Measurements from ENCODE around the gene NUP188. TPM values are rescaled to one million over a fixed set of nuclear protein-coding genes. Genes with fewer than 3 reads are reported as not detected.
"Not testable (repeated sequence)": the region's sequence is repeated elsewhere in the genome, so short reads cannot be mapped to it uniquely, and the experiment has no call there.

NUP188 gene
- total RNA-seq, 1 experiment from 2014 or later, result 47.3 TPM

- H3K4me3 Mint-ChIP-seq (ENCODE audit: unreplicated experiment), result no peak overlapping the region
- DNase-seq (ENCODE audit: unreplicated experiment), result no peak
- no peaks in the 10 kb centered on the region for H3K27me3 Mint-ChIP-seq (ENCODE audit: insufficient read depth, unreplicated experiment)
- no TSS peak for BruUV-seq (replicated peaks)
- no peaks in the 10 kb centered on the region for H3K9me3 Mint-ChIP-seq (ENCODE audit: unreplicated experiment)
- H3K36me3 Mint-ChIP-seq (ENCODE audit: insufficient read depth, unreplicated experiment), result no peaks in the 10 kb centered on the region
- ChIA-PET CTCF (interaction anchor here (0.6 kb wide), 2 partner anchors 34 to 797 kb away, joined by 3 to 4 read pairs; no protein-coding TSS in a partner anchor), POLR2A (no interaction called here)
- no peak for TF ChIP-seq CTCF (IDR thresholded peaks at IDR 0.05; ENCODE audit: unreplicated experiment)
- H3K4me1 Mint-ChIP-seq (ENCODE audit: insufficient read depth, unreplicated experiment), result no peaks in the 10 kb centered on the region
- H3K27ac Mint-ChIP-seq (ENCODE audit: low read depth, unreplicated experiment), result no peak overlapping the region
- intact Hi-C loops (cut with micrococcal nuclease), result no loop called here
These were observed 7.1 kb upstream of the NUP188 start for GRCh38 chr9:128940271-128940921.

GRCh38 chr9:128940946-128941755 lies 6.3 kb upstream of the NUP188 start:
- CTCF ChIA-PET, result interaction anchor here (5.5 kb wide), 1 partner anchor 13 kb away, joined by 32 read pairs; no protein-coding TSS in a partner anchor
- H3K4me1 Mint-ChIP-seq (ENCODE audit: insufficient read depth, unreplicated experiment), result peaks cover 5% of the 10 kb centered on the region
- no peak overlapping the region for H3K4me3 Mint-ChIP-seq (ENCODE audit: unreplicated experiment)
- no peaks in the 10 kb centered on the region for H3K9me3 Mint-ChIP-seq (ENCODE audit: unreplicated experiment)
- DNase-seq (ENCODE audit: unreplicated experiment), result no peak
- intact Hi-C loops (cut with micrococcal nuclease), result no loop called here
- no peaks in the 10 kb centered on the region for H3K27me3 Mint-ChIP-seq (ENCODE audit: insufficient read depth, unreplicated experiment)
- POLR2A ChIA-PET, result no interaction called here
- no TSS peak for BruUV-seq (replicated peaks)
- no peak for TF ChIP-seq CTCF (IDR thresholded peaks at IDR 0.05; ENCODE audit: unreplicated experiment)
- no peak overlapping the region for H3K27ac Mint-ChIP-seq (ENCODE audit: low read depth, unreplicated experiment)
- H3K36me3 Mint-ChIP-seq (ENCODE audit: insufficient read depth, unreplicated experiment), result no peaks in the 10 kb centered on the region

GRCh38 chr9:128943832-128944620 lies 3.5 kb upstream of the NUP188 start:
- ChIA-PET CTCF (interaction anchor here (5.5 kb wide), 1 partner anchor 16 kb away, joined by 32 read pairs; no protein-coding TSS in a partner anchor), POLR2A (no interaction called here)
- intact Hi-C loops (cut with micrococcal nuclease), result no loop called here
- DNase-seq (ENCODE audit: unreplicated experiment), result no peak
- no peak overlapping the region for H3K27ac Mint-ChIP-seq (ENCODE audit: low read depth, unreplicated experiment)
- H3K9me3 Mint-ChIP-seq (ENCODE audit: unreplicated experiment), result no peaks in the 10 kb centered on the region
- no TSS peak for BruUV-seq (replicated peaks)
- H3K4me1 Mint-ChIP-seq (ENCODE audit: insufficient read depth, unreplicated experiment), result peaks cover 17% of the 10 kb centered on the region
- no peaks in the 10 kb centered on the region for H3K27me3 Mint-ChIP-seq (ENCODE audit: insufficient read depth, unreplicated experiment)
- H3K4me3 Mint-ChIP-seq (ENCODE audit: unreplicated experiment), result no peak overlapping the region
- H3K36me3 Mint-ChIP-seq (ENCODE audit: insufficient read depth, unreplicated experiment), result peaks cover 15% of the 10 kb centered on the region
- no peak for TF ChIP-seq CTCF (IDR thresholded peaks at IDR 0.05; ENCODE audit: unreplicated experiment)

GRCh38 chr9:128944966-128945365 lies 2.5 kb upstream of the NUP188 start:
- H3K4me3 Mint-ChIP-seq (ENCODE audit: unreplicated experiment); H3K9me3 Mint-ChIP-seq (ENCODE audit: unreplicated experiment); H3K27ac Mint-ChIP-seq (ENCODE audit: low read depth, unreplicated experiment); H3K27me3 Mint-ChIP-seq (ENCODE audit: insufficient read depth, unreplicated experiment); BruUV-seq (replicated peaks); intact Hi-C loops (cut with micrococcal nuclease); DNase-seq (ENCODE audit: unreplicated experiment): not testable (repeated sequence)
- ChIA-PET POLR2A (interaction anchor here (0.7 kb wide), 3 partner anchors 10 to 91 kb away, joined by 3 to 4 read pairs (median 3); partner anchors contain the start of gene MIGA2), CTCF (interaction anchor here (5.5 kb wide), 1 partner anchor 17 kb away, joined by 32 read pairs; no protein-coding TSS in a partner anchor)
- Mint-ChIP-seq H3K36me3 (ENCODE audit: insufficient read depth, unreplicated experiment) (peaks cover 21% of the 10 kb centered on the region), H3K4me1 (ENCODE audit: insufficient read depth, unreplicated experiment) (peaks cover 17% of the 10 kb centered on the region)

Data from MCF 10A (cell line).